Immature natural killer cell (primary cell): ENCODE results near the gene SMIM13. TPM values are rescaled to one million over a fixed set of nuclear protein-coding genes. Genes with fewer than 3 reads are reported as not detected.
A peak's percentile ranks its signal among the peaks of the same experiment; 100 is the strongest.
"Not testable (repeated sequence)": the region's sequence is repeated elsewhere in the genome, so short reads cannot be mapped to it uniquely, and the experiment has no call there.

Experiments
- DNase-seq, 3 donors: peaks; one replicate each; pipeline ENCODE4 v3.0.0; 2022; ENCODE audit warnings: mixed read lengths in 1 of 3
- H3K27ac Mint-ChIP-seq, 6 donors: one replicate each; pipeline ENCODE4 v1.8.0; 2020; ENCODE audit warnings: mixed read lengths in 6 of 6, mild to moderate bottlenecking in 5 of 6, inconsistent platforms in 4 of 6, moderate library complexity in 3 of 6
- H3K27me3 Mint-ChIP-seq, 3 donors: one replicate each; pipeline ENCODE4 v1.8.0; 2020 to 2021; ENCODE audit warnings: low read depth in 3 of 3, mild to moderate bottlenecking in 3 of 3, mixed read lengths in 3 of 3, moderate library complexity in 3 of 3, inconsistent platforms in 1 of 3
- H3K36me3 Mint-ChIP-seq, 3 donors: one replicate each; pipeline ENCODE4 v1.8.0; 2020; ENCODE audit warnings: mixed read lengths in 3 of 3, inconsistent platforms in 2 of 3, mild to moderate bottlenecking in 2 of 3
- H3K4me1 Mint-ChIP-seq, 2 donors: one replicate each; pipeline ENCODE4 v1.8.0; 2020; ENCODE audit warnings: inconsistent platforms in 2 of 2, mild to moderate bottlenecking in 2 of 2, mixed read lengths in 2 of 2, moderate library complexity in 1 of 2
- H3K4me3 Mint-ChIP-seq, 5 donors: one replicate each; pipeline ENCODE4 v1.8.0; 2020; ENCODE audit warnings: mild to moderate bottlenecking in 5 of 5, mixed read lengths in 5 of 5, inconsistent platforms in 3 of 5, moderate library complexity in 3 of 5
- H3K9me3 Mint-ChIP-seq, 6 donors: one replicate each; pipeline ENCODE4 v1.8.0; 2020; ENCODE audit warnings: mild to moderate bottlenecking in 6 of 6, mixed read lengths in 6 of 6, inconsistent platforms in 4 of 6, moderate library complexity in 3 of 6
- polyA plus RNA-seq, 3 donors: library from polyadenylated mRNA; unstranded; fragments of 300-500 nt; fragmentation: Illumina TruSeq; gene quantifications; one replicate each; pipeline ENCODE4 v1.2.3, GENCODE V29; 2021

The SMIM13 gene
- polyA plus RNA-seq, 3 donors from 2014 or later, result 2.7 to 4.6 (median 4.0) TPM

DNA sequence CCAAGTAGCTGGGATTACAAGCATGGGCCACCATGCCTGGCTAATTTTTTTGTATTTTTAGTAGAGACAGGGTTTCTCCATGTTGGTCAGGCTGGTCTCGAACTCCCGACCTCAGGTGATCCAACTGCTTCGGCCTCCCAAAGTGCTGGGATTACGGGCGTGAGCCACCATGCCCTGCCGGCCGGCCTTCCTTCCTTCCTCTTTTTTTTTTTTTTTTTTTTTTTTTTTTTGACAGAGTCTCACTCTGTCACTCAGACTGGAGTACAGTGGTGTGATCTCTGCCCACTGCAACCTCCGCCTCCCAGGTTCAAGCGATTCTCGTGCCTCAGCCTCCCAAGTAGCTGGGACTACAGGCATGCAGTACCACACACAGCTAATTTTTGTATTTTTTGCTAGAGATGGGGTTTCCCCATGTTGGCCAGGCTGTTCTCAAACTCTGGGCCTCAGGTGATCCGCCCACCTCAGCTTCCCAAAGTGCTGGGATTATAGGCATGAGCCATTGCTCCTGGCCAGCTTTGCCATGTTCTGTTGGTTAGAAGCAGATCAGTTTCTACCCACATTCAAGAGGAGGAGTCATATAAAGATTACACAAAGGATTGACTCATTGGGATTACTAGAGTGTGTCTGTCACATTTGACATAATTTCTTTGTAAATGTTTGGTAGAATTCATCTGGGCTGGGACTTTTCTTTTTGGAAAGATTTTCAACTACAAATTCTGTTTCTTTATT, 22.3 kb downstream of the SMIM13 start:
- not testable (repeated sequence) for H3K27ac Mint-ChIP-seq, H3K27me3 Mint-ChIP-seq
- H3K4me1 Mint-ChIP-seq, result peaks cover 31 to 52% of the 10 kb centered on the region in 2 donors

DNA sequence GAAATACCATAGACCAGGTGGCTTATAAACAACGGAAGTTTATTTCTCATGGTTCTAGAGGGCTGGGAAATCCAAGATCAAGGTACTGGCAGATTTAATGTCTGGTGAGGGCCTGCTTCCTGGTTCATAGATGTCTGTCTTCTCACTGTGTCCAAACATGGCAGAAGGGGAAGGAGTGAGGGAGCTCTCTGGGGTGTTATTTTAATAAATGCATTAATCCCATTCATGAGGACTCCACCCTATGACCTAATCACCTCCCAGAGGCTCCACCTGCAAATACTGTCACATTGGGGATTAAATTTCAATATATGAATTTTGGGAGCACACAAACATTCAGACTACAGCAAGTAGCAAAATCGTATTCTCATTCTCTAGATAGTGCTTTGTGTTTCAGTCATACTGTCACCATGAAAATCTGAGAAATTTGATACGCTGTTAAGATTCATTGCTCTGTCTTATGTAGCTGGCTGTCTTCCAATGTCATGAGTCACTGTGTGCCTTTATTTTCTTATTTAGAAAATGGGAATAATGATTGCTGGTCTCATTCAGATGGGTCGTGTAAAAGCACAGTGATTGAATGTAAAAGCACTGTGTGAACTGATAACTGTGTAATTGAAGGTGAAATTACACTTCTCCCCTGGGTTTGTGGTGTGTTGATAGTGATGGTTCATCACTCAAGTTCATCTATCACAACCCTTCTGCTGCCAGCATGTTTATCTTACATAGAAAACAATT, 26.8 kb downstream of the SMIM13 start:
- Mint-ChIP-seq H3K4me1 (peaks cover 18 to 47% of the 10 kb centered on the region in 2 donors), H3K36me3 (no peaks in the 10 kb centered on the region), H3K4me3 (no peak overlapping the region), H3K27ac (no peak overlapping the region), H3K9me3 (no peaks in the 10 kb centered on the region), H3K27me3 (peaks cover 0 to 2% (median 1%) of the 10 kb centered on the region in 3 donors)
- DNase-seq, result no peak

More for the DNA sequence above, 22.3 kb downstream of the SMIM13 start:
- H3K4me3 Mint-ChIP-seq, H3K9me3 Mint-ChIP-seq, H3K36me3 Mint-ChIP-seq, DNase-seq: not testable (repeated sequence)

DNA sequence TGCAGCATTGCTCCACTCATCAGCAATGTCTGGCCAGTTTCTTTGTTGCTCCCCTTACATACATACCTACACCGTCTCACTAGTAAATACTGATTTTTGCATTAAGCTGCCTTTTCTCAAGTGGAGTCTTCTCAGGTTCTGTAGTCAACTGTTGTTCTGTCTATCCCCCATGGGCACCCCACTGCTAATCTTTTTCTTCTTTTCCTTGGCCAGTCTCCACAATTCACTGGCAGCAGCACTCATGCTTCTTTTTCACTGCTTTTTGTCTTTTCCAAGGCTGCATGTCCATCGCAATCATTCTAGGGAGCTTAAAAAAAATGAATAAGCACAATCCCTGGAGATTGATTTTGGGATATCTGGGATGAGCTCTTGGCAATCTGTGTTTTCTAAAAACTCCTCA, 28.2 kb downstream of the SMIM13 start:
- Mint-ChIP-seq H3K4me3 (no peak overlapping the region), H3K36me3 (peaks cover 0 to 6% (median 4%) of the 10 kb centered on the region in 3 donors), H3K27me3 (peaks cover 0 to 1% (median 0%) of the 10 kb centered on the region in 3 donors), H3K4me1 (peaks cover 16 to 44% of the 10 kb centered on the region in 2 donors), H3K27ac (no peak overlapping the region), H3K9me3 (no peaks in the 10 kb centered on the region)
- DNase-seq, result no peak

DNA sequence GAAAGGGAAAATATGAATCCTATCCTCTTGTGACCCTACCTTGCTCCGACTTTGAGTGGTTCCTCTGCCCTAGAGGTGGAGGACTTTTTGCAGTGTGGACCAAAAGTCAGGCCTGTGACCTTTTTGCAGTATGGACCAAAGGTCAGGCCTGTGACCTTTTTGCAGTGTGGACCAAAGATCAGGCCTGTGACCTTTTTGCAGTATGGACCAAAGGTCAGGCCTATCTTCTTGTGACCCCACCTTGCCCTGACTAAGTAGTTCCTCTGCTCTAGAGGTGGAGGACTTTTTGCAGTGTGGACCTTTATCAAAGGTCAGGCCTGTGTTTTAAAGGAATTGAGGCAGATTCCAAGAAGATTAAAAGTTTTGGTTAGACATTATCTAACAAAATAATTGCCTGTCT, 28.7 kb downstream of the SMIM13 start:
- Mint-ChIP-seq H3K27me3 (peaks cover 0 to 1% (median 0%) of the 10 kb centered on the region in 3 donors), H3K9me3 (no peaks in the 10 kb centered on the region), H3K27ac (no peak overlapping the region), H3K4me1 (peaks cover 16 to 49% of the 10 kb centered on the region in 2 donors), H3K4me3 (no peak overlapping the region), H3K36me3 (peaks cover 0 to 10% (median 6%) of the 10 kb centered on the region in 3 donors)
- DNase-seq, result no peak

DNA sequence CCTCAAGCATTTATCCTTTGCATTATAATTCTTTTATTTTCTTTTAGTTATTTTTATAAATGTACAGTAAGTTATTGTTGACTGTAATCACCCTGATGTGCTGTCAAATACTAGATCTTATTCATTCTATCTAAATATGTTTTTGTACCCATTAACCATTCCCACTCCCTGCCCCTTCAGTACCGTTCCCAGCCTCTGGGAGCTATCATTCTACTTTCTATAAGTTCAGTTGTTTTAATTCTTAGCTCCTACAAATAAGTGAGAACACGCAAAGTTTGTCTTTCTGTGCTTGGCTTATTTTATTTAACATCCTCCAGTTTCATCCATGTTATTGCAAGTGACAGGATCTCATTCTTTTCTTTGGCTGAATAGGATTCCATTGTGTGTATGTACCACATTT, 30.3 kb downstream of the SMIM13 start:
- H3K4me3 Mint-ChIP-seq, result no peak overlapping the region
- peaks cover 0 to 12% (median 8%) of the 10 kb centered on the region in 3 donors for H3K36me3 Mint-ChIP-seq
- no peaks in the 10 kb centered on the region for H3K9me3 Mint-ChIP-seq
- H3K27me3 Mint-ChIP-seq, result peaks cover 0 to 1% (median 0%) of the 10 kb centered on the region in 3 donors
- no peak overlapping the region for H3K27ac Mint-ChIP-seq
- no peak for DNase-seq
- peaks cover 13 to 43% of the 10 kb centered on the region in 2 donors for H3K4me1 Mint-ChIP-seq

DNA sequence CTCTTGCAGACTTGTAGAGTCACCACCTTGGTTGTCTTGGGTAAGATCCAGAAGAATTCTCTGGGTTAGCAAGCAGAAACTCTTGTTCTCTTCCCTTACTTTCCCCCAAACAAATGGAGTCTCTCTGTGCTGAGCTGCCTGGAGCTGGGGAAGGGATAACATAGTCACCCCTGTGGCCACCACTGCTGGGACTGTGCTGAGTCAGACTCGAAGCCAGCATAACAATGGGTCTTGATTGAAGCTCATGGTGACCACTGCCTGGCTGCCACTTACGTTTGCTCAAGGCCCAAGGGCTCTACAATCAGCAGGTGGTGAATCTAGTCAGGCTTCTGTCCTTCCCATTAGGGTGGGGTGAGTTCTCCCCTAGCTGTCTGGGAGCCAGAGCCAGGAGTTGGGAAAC, 33.2 kb downstream of the SMIM13 start:
- Mint-ChIP-seq H3K27me3 (peaks cover 0 to 2% (median 0%) of the 10 kb centered on the region in 3 donors), H3K4me3 (no peak overlapping the region), H3K27ac (no peak overlapping the region)

DNA sequence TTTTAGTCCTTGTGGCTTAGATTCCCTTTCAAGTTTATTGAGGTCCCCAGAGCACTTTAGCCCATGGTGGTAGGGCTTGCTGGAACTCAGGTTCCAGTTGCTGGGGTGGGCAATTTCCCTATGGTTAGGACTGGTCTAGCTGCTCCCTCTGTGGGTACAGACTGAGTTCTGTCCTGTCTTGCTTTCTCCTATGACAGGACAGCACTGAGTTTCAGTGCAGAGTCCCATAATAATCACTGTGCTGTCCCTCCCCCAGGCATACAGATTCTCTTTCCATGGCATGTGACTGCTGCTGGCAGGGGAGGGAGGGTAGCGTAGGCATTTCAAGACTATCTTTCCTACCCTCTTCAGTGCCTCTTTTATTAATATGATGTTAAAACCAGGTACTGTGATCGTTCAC, 35.0 kb downstream of the SMIM13 start:
- Mint-ChIP-seq H3K9me3 (no peaks in the 10 kb centered on the region), H3K27ac (no peak overlapping the region), H3K4me3 (no peak overlapping the region), H3K27me3 (peaks cover 0 to 2% (median 0%) of the 10 kb centered on the region in 3 donors), H3K4me1 (peaks cover 9 to 33% of the 10 kb centered on the region in 2 donors), H3K36me3 (peaks cover 0 to 12% (median 8%) of the 10 kb centered on the region in 3 donors)
- DNase-seq, result no peak

More for the DNA sequence above, 33.2 kb downstream of the SMIM13 start:
- H3K4me1 Mint-ChIP-seq, result peaks cover 10 to 36% of the 10 kb centered on the region in 2 donors
- H3K36me3 Mint-ChIP-seq, result peaks cover 0 to 12% (median 8%) of the 10 kb centered on the region in 3 donors
- H3K9me3 Mint-ChIP-seq, result no peaks in the 10 kb centered on the region
- no peak for DNase-seq

DNA sequence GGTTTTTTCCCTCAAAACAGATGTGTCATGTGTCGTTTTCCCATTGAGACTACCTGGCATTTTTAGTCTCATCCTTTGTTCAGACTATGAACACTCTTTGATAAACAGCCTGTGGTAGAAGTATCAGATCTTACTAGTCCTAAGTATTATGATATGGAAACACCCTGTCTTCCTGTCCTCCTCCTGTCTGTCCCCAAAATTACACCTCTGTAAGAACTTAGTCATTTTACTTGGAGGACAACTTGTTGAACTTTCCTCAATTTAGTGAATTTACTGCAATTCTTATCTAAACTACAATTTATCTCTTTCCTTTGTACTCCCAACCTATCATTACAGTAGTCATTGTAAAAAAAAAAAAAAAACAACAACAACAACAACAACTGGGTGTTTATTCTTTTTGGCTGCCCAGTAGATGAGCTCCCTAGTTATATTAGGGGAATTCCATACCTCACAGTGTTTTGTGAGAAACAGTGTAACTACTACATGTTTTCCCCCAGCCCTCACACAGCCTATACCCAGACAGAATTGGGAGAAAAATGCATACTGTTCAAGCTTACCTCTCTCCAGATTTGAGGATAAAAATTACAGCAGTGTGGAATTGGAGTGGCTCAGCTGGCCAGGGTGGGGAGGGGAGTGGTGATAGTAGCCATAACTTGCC, 36.4 kb downstream of the SMIM13 start:
- Mint-ChIP-seq H3K4me1 (peaks cover 9 to 33% of the 10 kb centered on the region in 2 donors), H3K27ac (peak overlapping the region in 1 of 6 donors; percentile 32), H3K4me3 (no peak overlapping the region), H3K36me3 (peaks cover 4 to 17% (median 12%) of the 10 kb centered on the region in 3 donors), H3K27me3 (peaks cover 0 to 2% (median 0%) of the 10 kb centered on the region in 3 donors), H3K9me3 (no peaks in the 10 kb centered on the region)
- DNase-seq, result no peak

DNA sequence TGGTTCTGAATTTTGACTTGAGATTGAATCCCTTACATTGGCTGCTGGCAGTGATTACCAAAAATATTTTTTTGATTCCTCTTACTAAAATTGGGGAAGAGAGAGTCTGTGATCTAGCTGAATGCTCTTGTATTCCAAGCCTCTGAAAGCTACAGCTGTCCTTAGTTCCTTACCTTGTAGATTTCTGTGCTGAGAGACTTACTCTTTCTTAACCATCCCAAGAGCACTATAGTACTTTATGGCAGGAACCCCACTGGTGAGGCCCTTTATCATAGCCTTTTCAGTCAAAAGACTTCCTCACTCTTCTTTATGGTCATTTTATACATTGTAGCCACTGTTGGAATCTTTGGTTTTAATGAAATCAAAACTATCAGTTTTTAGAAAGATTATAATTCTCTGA, 37.0 kb downstream of the SMIM13 start:
- Mint-ChIP-seq H3K27ac (no peak overlapping the region), H3K9me3 (no peaks in the 10 kb centered on the region), H3K4me3 (no peak overlapping the region), H3K27me3 (peaks cover 0 to 2% (median 0%) of the 10 kb centered on the region in 3 donors), H3K4me1 (peaks cover 9 to 33% of the 10 kb centered on the region in 2 donors), H3K36me3 (peaks cover 8 to 21% (median 16%) of the 10 kb centered on the region in 3 donors)
- no peak for DNase-seq

DNA sequence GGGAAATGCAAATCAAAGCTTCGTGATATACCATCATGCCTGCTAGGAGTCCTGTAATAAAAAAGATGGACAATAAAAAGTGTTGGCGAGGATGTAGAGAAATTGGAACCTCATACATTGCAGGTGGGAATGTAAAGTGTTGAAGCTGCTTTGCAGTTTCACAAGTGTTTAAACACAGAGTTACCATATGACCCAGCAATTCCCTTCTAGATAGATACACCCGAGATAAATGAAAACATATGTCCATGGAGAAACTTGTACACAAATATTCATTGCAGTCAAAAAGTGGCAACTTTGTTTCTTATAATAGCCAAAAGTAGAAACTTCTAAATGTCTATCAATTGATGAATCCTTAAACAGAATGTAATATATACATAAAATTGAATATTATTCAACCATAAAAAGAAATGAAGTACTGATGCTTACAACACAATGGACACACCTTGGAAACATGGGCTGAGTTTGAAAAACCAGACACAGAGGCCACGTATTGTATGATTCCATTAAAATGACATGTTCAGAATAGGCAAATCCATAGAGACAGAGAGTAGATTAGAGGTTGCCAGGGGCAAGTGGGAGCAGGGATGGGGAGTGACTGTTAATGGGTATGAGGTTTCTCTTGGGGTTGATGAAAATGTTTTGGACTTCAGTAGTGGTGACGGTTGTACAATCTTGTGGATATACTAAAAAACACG, 38.7 kb downstream of the SMIM13 start:
- Mint-ChIP-seq H3K27me3 (peaks cover 0 to 2% (median 0%) of the 10 kb centered on the region in 3 donors), H3K4me1 (peaks cover 7 to 22% of the 10 kb centered on the region in 2 donors), H3K4me3 (no peak overlapping the region), H3K27ac (no peak overlapping the region), H3K36me3 (peaks cover 6 to 25% (median 8%) of the 10 kb centered on the region in 3 donors), H3K9me3 (no peaks in the 10 kb centered on the region)
- DNase-seq, result no peak

DNA sequence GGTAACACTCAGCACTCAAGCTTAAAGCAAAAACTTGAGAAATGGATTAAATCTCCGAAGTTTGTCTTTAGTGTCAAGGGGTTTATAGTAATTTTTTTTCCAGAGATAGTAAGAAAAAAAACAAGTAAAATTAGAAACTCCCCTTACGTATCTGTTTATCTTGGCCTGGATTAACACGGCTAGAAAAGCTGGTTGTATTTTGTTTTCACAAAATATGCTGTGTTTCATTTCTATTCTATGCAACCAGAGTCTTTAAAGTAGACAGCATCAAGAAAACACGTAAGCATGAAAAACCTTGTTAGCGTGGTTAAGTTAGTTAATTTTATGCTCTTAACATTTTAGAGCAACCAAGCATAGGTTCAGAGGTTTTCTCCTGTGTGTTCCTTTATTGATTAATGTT, 39.6 kb downstream of the SMIM13 start:
- Mint-ChIP-seq H3K9me3 (no peaks in the 10 kb centered on the region), H3K27ac (no peak overlapping the region), H3K4me1 (peaks cover 7 to 19% of the 10 kb centered on the region in 2 donors), H3K36me3 (peaks cover 4 to 22% (median 8%) of the 10 kb centered on the region in 3 donors), H3K27me3 (peaks cover 0 to 2% (median 0%) of the 10 kb centered on the region in 3 donors), H3K4me3 (no peak overlapping the region)
- no peak for DNase-seq

DNA sequence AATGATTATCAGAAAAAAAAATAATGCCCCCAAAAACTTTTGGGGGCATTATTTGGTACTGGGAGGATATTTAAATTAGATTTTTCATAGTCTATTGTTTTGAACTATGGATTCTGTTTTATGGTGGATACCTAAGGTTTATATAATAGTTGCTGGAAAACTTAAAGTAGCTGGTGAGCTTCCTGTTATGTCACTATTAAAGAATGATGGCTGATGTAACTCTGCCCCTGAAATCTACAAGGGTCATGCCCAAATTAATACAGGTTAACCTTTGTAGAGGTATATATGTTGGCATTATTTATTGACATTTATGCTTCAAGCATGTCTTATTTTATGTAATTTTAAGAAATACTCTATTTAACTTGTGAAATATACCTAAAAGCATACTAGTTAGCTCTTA, 43.2 kb downstream of the SMIM13 start:
- Mint-ChIP-seq H3K36me3 (peaks cover 8 to 22% (median 12%) of the 10 kb centered on the region in 3 donors), H3K4me1 (no peaks in the 10 kb centered on the region), H3K27me3 (peaks cover 0 to 2% (median 0%) of the 10 kb centered on the region in 3 donors), H3K4me3 (no peak overlapping the region), H3K27ac (no peak overlapping the region), H3K9me3 (no peaks in the 10 kb centered on the region)
- DNase-seq, result no peak
